ENCODE measurements around the gene PWWP2B.

The PWWP2B gene

GRCh38 chr10:132425757-132426155 is 28.8 kb downstream of the PWWP2B start:
- no peak overlapping the region for H3K4me3 ChIP-seq (ENCODE audit: low read depth, low read length)
- no peak for TF ChIP-seq CTCF (conservative IDR thresholded peaks at IDR 0.05; ENCODE audit: low read depth, low read length)
- no peak for DNase-seq (ENCODE audit: low read depth)

GRCh38 chr10:132427006-132427771 is 30.2 kb downstream of the PWWP2B start:
- no peak overlapping the region for H3K4me3 ChIP-seq (ENCODE audit: low read depth, low read length)
- no peak for TF ChIP-seq CTCF (conservative IDR thresholded peaks at IDR 0.05; ENCODE audit: low read depth, low read length)
- no peak for DNase-seq (ENCODE audit: low read depth)

GRCh38 chr10:132427939-132428367 is 31.0 kb downstream of the PWWP2B start:
- no peak for DNase-seq (ENCODE audit: low read depth)
- no peak for TF ChIP-seq CTCF (conservative IDR thresholded peaks at IDR 0.05; ENCODE audit: low read depth, low read length)
- no peak overlapping the region for H3K4me3 ChIP-seq (ENCODE audit: low read depth, low read length)

- TF ChIP-seq CTCF (conservative IDR thresholded peaks at IDR 0.05; ENCODE audit: low read depth, low read length), result no peak
- H3K4me3 ChIP-seq (ENCODE audit: low read depth, low read length), result no peak overlapping the region
- DNase-seq (ENCODE audit: low read depth), result no peak
Observed at GRCh38 chr10:132428486-132428995, 31.5 kb downstream of the PWWP2B start.

- no peak overlapping the region for H3K4me3 ChIP-seq (ENCODE audit: low read depth, low read length)
- no peak for DNase-seq (ENCODE audit: low read depth)
- TF ChIP-seq CTCF (conservative IDR thresholded peaks at IDR 0.05; ENCODE audit: low read depth, low read length), result no peak
Observed at GRCh38 chr10:132429281-132430230, 32.6 kb downstream of the PWWP2B start.

- no peak overlapping the region for H3K4me3 ChIP-seq (ENCODE audit: low read depth, low read length)
- TF ChIP-seq CTCF (conservative IDR thresholded peaks at IDR 0.05; ENCODE audit: low read depth, low read length), result no peak
- no peak for DNase-seq (ENCODE audit: low read depth)
Observed at GRCh38 chr10:132430231-132430743, 33.3 kb downstream of the PWWP2B start.
